ENCODE measurements around the gene PCBP2. TPM values are rescaled to one million over a fixed set of nuclear protein-coding genes. Genes with fewer than 3 reads are reported as not detected.

The PCBP2 gene
- total and polyA plus RNA-seq, 4 donors = 363 to 697 (median 557) TPM

DNA sequence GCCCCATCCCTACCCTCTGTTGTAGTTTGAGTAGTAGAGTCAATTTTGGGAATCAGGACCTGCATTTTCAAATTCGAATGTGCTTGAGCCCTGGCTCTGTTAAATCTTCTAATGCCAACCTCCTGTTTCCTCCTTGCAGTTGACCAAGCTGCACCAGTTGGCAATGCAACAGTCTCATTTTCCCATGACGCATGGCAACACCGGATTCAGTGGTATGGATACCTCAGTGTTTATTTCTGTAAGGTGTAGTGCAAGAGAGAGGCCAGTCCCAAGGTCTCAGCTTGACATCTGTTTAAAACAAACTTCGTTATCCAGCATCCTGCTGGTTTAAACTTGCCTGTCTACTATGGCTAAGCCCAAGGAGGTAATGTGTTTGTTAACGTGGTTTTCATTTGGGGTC, 15.2 kb downstream of the PCBP2 start:
- ATAC-seq (ENCODE audit: insufficient read depth, low FRiP score) (no peak), DNase-seq (no peak)
- WGBS, 2 donors = 80 to 89% methylated on average over 5 of the region's 5 CpGs
- Histone ChIP-seq H3K27ac (ENCODE audit: low read depth in 1 of 2, low read length in 1 of 2) (no peak overlapping the region), H3K4me1 (ENCODE audit: control insufficient read depth in 5 of 5, insufficient read depth in 5 of 5, low read length in 5 of 5) (peaks cover 0 to 16% (median 0%) of the 10 kb centered on the region in 5 donors), H3K9me3 (ENCODE audit: control insufficient read depth in 4 of 4, insufficient read depth in 3 of 4, low read length in 3 of 4) (no peaks in the 10 kb centered on the region), H3K9ac (ENCODE audit: insufficient read depth in 1 of 2, low read length in 2 of 2) (no peak overlapping the region), H3K4me3 (no peak overlapping the region), H3K27me3 (ENCODE audit: control insufficient read depth in 3 of 3, insufficient read depth in 3 of 3, low read length in 2 of 3) (no peaks in the 10 kb centered on the region), H3K36me3 (ENCODE audit: control insufficient read depth in 4 of 4, insufficient read depth in 4 of 4, low read length in 4 of 4) (peaks cover 59 to 87% (median 77%) of the 10 kb centered on the region in 4 donors)
- TF ChIP-seq, protein P1, sequence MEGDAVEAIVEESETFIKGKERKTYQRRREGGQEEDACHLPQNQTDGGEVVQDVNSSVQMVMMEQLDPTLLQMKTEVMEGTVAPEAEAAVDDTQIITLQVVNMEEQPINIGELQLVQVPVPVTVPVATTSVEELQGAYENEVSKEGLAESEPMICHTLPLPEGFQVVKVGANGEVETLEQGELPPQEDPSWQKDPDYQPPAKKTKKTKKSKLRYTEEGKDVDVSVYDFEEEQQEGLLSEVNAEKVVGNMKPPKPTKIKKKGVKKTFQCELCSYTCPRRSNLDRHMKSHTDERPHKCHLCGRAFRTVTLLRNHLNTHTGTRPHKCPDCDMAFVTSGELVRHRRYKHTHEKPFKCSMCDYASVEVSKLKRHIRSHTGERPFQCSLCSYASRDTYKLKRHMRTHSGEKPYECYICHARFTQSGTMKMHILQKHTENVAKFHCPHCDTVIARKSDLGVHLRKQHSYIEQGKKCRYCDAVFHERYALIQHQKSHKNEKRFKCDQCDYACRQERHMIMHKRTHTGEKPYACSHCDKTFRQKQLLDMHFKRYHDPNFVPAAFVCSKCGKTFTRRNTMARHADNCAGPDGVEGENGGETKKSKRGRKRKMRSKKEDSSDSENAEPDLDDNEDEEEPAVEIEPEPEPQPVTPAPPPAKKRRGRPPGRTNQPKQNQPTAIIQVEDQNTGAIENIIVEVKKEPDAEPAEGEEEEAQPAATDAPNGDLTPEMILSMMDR (IDR thresholded peaks at IDR 0.05; ENCODE audit: control extremely low read depth, extremely low read depth) = no peak

DNA sequence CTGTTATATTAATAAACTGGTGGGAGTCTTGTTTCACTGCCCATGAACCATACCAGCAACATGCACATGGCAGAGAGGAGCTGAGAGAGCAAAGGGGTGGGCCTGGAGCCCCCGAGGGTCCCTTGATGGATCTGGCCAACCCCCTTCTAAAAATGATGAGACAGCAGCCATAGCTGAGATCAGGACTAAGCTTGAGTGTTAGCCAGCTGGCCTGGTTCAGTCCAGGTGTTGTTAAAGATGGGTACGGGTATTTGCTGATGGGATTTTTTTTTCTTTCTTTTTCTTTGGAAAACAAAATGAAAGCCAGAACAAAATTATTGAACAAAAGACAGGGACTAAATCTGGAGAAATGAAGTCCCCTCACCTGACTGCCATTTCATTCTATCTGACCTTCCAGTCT, 16.0 kb downstream of the PCBP2 start:
- H3K27me3 ChIP-seq (ENCODE audit: control insufficient read depth in 3 of 3, insufficient read depth in 3 of 3, low read length in 2 of 3) = no peaks in the 10 kb centered on the region
- TF ChIP-seq, protein P1 (IDR thresholded peaks at IDR 0.05; ENCODE audit: control extremely low read depth, extremely low read depth) = no peak
- H3K4me1 ChIP-seq (ENCODE audit: control insufficient read depth in 5 of 5, insufficient read depth in 5 of 5, low read length in 5 of 5) = peaks cover 0 to 11% (median 0%) of the 10 kb centered on the region in 5 donors
- no peaks in the 10 kb centered on the region for H3K9me3 ChIP-seq (ENCODE audit: control insufficient read depth in 4 of 4, insufficient read depth in 3 of 4, low read length in 3 of 4)
- H3K36me3 ChIP-seq (ENCODE audit: control insufficient read depth in 4 of 4, insufficient read depth in 4 of 4, low read length in 4 of 4) = peaks cover 52 to 82% (median 75%) of the 10 kb centered on the region in 4 donors
- no peak overlapping the region for H3K9ac ChIP-seq (ENCODE audit: insufficient read depth in 1 of 2, low read length in 2 of 2)
- WGBS, 2 donors = 85 to 95% methylated on average over 2 of the region's 2 CpGs
- DNase-seq (no peak), ATAC-seq (ENCODE audit: insufficient read depth, low FRiP score) (no peak)
- no peak overlapping the region for H3K4me3 ChIP-seq
- no peak overlapping the region for H3K27ac ChIP-seq (ENCODE audit: low read depth in 1 of 2, low read length in 1 of 2)

DNA sequence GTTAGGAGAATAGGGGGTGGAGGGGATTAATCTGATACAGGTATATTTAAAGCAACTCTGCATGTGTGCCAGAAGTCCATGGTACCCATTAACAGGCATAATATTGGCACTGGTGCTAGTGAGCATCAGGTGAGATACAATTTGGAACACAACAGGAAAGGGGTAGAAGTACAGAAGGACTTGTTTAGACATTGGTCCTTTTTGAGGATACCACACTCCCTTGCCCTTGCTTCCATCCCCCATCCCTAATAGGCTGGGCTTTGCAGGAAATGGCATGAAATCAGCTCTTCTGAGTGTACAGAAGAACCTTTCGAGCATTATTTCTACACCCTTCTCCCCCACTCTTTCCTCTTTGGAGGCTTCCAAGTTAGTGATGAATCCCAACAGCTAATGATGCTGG, 16.4 kb downstream of the PCBP2 start:
- Histone ChIP-seq H3K9ac (ENCODE audit: insufficient read depth in 1 of 2, low read length in 2 of 2) (no peak overlapping the region), H3K4me1 (ENCODE audit: control insufficient read depth in 5 of 5, insufficient read depth in 5 of 5, low read length in 5 of 5) (peaks cover 0 to 11% (median 0%) of the 10 kb centered on the region in 5 donors), H3K27ac (ENCODE audit: low read depth in 1 of 2, low read length in 1 of 2) (no peak overlapping the region), H3K27me3 (ENCODE audit: control insufficient read depth in 3 of 3, insufficient read depth in 3 of 3, low read length in 2 of 3) (no peaks in the 10 kb centered on the region), H3K9me3 (ENCODE audit: control insufficient read depth in 4 of 4, insufficient read depth in 3 of 4, low read length in 3 of 4) (no peaks in the 10 kb centered on the region), H3K4me3 (no peak overlapping the region), H3K36me3 (ENCODE audit: control insufficient read depth in 4 of 4, insufficient read depth in 4 of 4, low read length in 4 of 4) (peaks cover 51 to 78% (median 73%) of the 10 kb centered on the region in 4 donors)
- 39 to 67% methylated on average over 1 of the region's 1 CpG for WGBS, 2 donors
- DNase-seq (no peak), ATAC-seq (ENCODE audit: insufficient read depth, low FRiP score) (no peak)
- TF ChIP-seq, protein P1 (IDR thresholded peaks at IDR 0.05; ENCODE audit: control extremely low read depth, extremely low read depth) = no peak

DNA sequence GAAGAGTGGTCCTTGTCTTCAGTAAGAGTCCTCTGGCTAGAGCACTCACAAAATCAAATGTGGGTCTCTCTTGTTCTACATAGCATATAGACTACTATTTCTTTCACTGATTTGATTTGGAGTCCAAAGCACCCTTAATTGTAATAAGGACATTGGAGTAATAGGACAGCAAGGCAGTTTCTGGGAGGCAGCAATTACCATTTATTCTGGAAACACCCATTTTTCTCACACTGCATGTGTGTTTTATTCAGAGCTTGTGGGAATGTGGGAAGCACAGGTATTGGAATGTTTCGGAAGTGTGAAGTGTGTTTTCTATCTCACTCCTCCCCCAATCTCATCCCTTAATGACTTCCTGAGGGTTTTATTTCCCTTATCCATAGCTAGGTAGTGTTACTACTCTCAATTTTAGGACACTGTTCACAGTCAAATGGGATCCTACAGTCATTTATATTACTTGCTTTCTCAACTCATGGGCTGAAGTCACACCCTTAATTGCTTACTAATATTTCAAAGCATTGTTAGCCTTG, 20.2 kb downstream of the PCBP2 start:
- TF ChIP-seq, protein P1 (IDR thresholded peaks at IDR 0.05; ENCODE audit: control extremely low read depth, extremely low read depth) = no peak
- Histone ChIP-seq H3K27me3 (ENCODE audit: control insufficient read depth in 3 of 3, insufficient read depth in 3 of 3, low read length in 2 of 3) (no peaks in the 10 kb centered on the region), H3K27ac (ENCODE audit: low read depth in 1 of 2, low read length in 1 of 2) (no peak overlapping the region), H3K9ac (ENCODE audit: insufficient read depth in 1 of 2, low read length in 2 of 2) (no peak overlapping the region), H3K36me3 (ENCODE audit: control insufficient read depth in 4 of 4, insufficient read depth in 4 of 4, low read length in 4 of 4) (peaks cover 49 to 83% (median 64%) of the 10 kb centered on the region in 4 donors), H3K9me3 (ENCODE audit: control insufficient read depth in 4 of 4, insufficient read depth in 3 of 4, low read length in 3 of 4) (no peaks in the 10 kb centered on the region), H3K4me3 (no peak overlapping the region), H3K4me1 (ENCODE audit: control insufficient read depth in 5 of 5, insufficient read depth in 5 of 5, low read length in 5 of 5) (peaks cover 0 to 5% (median 0%) of the 10 kb centered on the region in 5 donors)
- DNase-seq = no peak
- ATAC-seq (ENCODE audit: insufficient read depth, low FRiP score) = no peak
- 88 to 91% methylated on average over 1 of the region's 1 CpG for WGBS, 2 donors

All from lung (tissue), 12 donors.